ENCODE results near the gene SLITRK3.

SLITRK3 gene

GRCh38 chr3:165195640-165196576 lies at the start of gene SLITRK3:
SLITRK3 (minus strand) TSS chr3:165196384; CDS start chr3:165190830, 5,554 bp downstream.
- no peak for DNase-seq (ENCODE audit: low read depth)

GRCh38 chr3:165243597-165243996 lies 47.4 kb upstream of the SLITRK3 start:
- no peak for DNase-seq (ENCODE audit: low read depth)

GRCh38 chr3:165233501-165234195 lies 37.5 kb upstream of the SLITRK3 start:
- DNase-seq (ENCODE audit: low read depth), result no peak

- DNase-seq (ENCODE audit: low read depth), result no peak
Observed at GRCh38 chr3:165225604-165226003, 29.4 kb upstream of the SLITRK3 start.

GRCh38 chr3:165217739-165218138 lies 21.6 kb upstream of the SLITRK3 start:
- DNase-seq (ENCODE audit: low read depth), result no peak

- no peak for DNase-seq (ENCODE audit: low read depth)
Observed at GRCh38 chr3:165212580-165212979, 16.4 kb upstream of the SLITRK3 start.

- no peak for DNase-seq (ENCODE audit: low read depth)
Observed at GRCh38 chr3:165211721-165212120, 15.5 kb upstream of the SLITRK3 start.

GRCh38 chr3:165210727-165211126 lies 14.5 kb upstream of the SLITRK3 start:
- DNase-seq (ENCODE audit: low read depth), result no peak

- no peak for DNase-seq (ENCODE audit: low read depth)
Observed at GRCh38 chr3:165210132-165210531, 13.9 kb upstream of the SLITRK3 start.

GRCh38 chr3:165206454-165207266 lies 10.5 kb upstream of the SLITRK3 start:
- no peak for DNase-seq (ENCODE audit: low read depth)

- no peak for DNase-seq (ENCODE audit: low read depth)
Observed at GRCh38 chr3:165204445-165204844, 8.3 kb upstream of the SLITRK3 start.

- DNase-seq (ENCODE audit: low read depth), result no peak
Observed at GRCh38 chr3:165202995-165203394, 6.8 kb upstream of the SLITRK3 start.

- DNase-seq (ENCODE audit: low read depth), result no peak
Observed at GRCh38 chr3:165201964-165202363, 5.8 kb upstream of the SLITRK3 start.

GRCh38 chr3:165197481-165197800 lies 1.3 kb upstream of the SLITRK3 start:
- no peak for DNase-seq (ENCODE audit: low read depth)

- no peak for DNase-seq (ENCODE audit: low read depth)
Observed at GRCh38 chr3:165196577-165197480, 645 bp upstream of the SLITRK3 start.

- DNase-seq (ENCODE audit: low read depth), result no peak
Observed at GRCh38 chr3:165195241-165195639, 944 bp downstream of the SLITRK3 start.

GRCh38 chr3:165194511-165195240 lies 1.5 kb downstream of the SLITRK3 start:
- DNase-seq (ENCODE audit: low read depth), result no peak

- DNase-seq (ENCODE audit: low read depth), result no peak
Observed at GRCh38 chr3:165193366-165194254, 2.6 kb downstream of the SLITRK3 start.

- DNase-seq (ENCODE audit: low read depth), result no peak
Observed at GRCh38 chr3:165192610-165193192, 3.5 kb downstream of the SLITRK3 start.
